Mammary epithelial cell (primary cell): Measurements from ENCODE around the gene CCNYL1.

Source experiments
- EZH2 ChIP-seq: IDR thresholded peaks from 2 replicates; pipeline ENCODE4 v1.6.1; 2012; ENCODE audit warnings: low read length, inconsistent platforms, borderline replicate concordance
- TF ChIP-seq, protein P1 (sequence below), 2 donors: IDR thresholded peaks in 1 of 2; conservative IDR thresholded peaks in 1 of 2; 2 replicates each; pipeline ENCODE4 v1.5.1; 2011 to 2012; ENCODE audit warnings: inconsistent platforms in 2 of 2, low read length in 2 of 2, mild to moderate bottlenecking in 2 of 2, control low read depth in 1 of 2, low read depth in 1 of 2; ENCODE audit not compliant: insufficient read depth in 1 of 2; ENCODE audit errors: extremely low read depth in 1 of 2

- TF ChIP-seq, protein P1, sequence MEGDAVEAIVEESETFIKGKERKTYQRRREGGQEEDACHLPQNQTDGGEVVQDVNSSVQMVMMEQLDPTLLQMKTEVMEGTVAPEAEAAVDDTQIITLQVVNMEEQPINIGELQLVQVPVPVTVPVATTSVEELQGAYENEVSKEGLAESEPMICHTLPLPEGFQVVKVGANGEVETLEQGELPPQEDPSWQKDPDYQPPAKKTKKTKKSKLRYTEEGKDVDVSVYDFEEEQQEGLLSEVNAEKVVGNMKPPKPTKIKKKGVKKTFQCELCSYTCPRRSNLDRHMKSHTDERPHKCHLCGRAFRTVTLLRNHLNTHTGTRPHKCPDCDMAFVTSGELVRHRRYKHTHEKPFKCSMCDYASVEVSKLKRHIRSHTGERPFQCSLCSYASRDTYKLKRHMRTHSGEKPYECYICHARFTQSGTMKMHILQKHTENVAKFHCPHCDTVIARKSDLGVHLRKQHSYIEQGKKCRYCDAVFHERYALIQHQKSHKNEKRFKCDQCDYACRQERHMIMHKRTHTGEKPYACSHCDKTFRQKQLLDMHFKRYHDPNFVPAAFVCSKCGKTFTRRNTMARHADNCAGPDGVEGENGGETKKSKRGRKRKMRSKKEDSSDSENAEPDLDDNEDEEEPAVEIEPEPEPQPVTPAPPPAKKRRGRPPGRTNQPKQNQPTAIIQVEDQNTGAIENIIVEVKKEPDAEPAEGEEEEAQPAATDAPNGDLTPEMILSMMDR (conservative IDR thresholded peaks at IDR 0.05 in 1 of 2, IDR thresholded peaks at IDR 0.05 in 1 of 2; ENCODE audit: extremely low read depth in 1 of 2, insufficient read depth in 1 of 2, low read depth in 1 of 2, low read length in 2 of 2) = no peak
- no peak for TF ChIP-seq EZH2
These were observed 47.4 kb upstream of the CCNYL1 start for GRCh38 chr2:207663870-207664545.
